Inferior parietal cortex (tissue), 1 donor: Measurements from ENCODE around the gene DGKI.

Experiments
- DNase-seq: peaks from one replicate; pipeline ENCODE4 v3.0.0-alpha.2; 2016; ENCODE audit errors: extremely low spot score

DGKI gene

DNA sequence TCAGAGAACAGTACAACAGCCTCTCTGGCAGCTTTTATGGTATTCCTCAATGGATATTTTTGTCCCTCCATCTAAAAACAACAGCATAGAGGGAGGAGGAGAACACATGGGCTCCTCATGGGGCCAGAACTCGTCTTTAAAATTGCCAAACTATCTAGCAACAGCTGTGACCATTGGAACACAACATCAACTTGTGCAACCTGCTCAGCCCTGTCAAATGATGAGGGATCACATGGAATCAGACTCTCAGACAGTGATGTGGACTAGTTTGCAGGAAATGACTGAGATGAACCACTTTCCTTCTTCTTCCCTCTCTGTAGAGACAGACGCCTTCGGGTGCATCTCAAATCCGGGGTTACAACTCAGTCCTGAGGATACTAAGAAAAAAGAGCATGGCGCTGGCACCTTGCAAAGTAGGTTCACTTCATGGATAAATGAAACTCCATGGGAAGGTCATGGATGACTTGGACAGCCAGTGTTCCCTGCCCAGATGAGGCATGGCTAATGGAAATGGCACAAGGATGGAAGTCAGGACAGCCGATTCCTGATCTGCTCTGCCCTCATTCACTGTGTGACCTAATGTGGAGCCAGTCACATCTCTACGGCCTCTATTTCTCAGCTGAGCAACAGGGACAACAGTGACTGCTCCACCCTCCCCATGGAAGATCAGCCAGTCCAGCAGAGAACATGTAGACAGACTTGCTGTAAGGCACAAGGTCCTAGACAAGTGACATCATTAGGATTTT, 24.6 kb upstream of the DGKI start:
- DNase-seq, result no peak

DNA sequence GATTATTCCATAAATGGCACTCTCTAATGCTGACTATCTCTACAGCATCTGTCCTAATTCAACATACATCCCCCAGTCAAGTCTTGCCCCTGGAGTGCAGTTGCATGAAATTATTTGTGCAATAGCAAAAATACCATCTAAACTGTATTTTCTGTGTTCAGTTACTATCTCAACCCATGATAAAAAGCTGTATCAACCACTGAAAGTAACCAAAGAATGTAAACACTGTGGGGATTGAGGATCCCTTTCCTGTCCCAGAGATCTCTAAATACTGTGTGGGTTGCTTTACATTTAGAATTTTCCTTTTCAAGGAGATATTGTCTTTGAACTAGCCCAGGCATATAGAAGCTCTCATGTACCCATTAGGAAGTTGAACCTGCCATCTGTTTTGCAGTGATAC, 23.9 kb upstream of the DGKI start:
- DNase-seq, result no peak

GRCh38 chr7:137870078-137870477, 23.3 kb upstream of the DGKI start:
- DNase-seq, result no peak

DNA sequence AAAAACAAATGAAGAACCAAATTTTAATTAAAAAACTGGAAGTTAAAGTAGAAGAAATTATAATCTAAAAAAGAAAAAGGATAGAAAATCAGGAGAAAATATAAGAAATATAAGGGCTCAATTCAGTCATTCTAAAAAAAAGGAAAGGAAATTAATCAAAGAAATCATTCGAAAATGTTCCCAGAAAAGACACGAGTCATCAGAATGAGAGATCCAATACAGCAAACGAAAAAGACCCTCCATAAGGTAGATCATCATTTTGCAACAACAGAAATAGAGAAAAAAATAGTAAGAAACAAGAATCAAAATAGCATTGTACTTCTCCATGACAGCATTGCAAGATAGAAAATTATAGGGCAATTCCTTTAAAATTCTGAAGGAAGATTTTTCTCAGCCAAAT, 22.5 kb upstream of the DGKI start:
- no peak for DNase-seq

GRCh38 chr7:137867289-137867688, 20.5 kb upstream of the DGKI start:
- no peak for DNase-seq

- DNase-seq, result no peak
These were observed 19.0 kb upstream of the DGKI start for GRCh38 chr7:137865764-137866163.

- DNase-seq, result no peak
These were observed 16.2 kb upstream of the DGKI start for GRCh38 chr7:137862964-137863363.

DNA sequence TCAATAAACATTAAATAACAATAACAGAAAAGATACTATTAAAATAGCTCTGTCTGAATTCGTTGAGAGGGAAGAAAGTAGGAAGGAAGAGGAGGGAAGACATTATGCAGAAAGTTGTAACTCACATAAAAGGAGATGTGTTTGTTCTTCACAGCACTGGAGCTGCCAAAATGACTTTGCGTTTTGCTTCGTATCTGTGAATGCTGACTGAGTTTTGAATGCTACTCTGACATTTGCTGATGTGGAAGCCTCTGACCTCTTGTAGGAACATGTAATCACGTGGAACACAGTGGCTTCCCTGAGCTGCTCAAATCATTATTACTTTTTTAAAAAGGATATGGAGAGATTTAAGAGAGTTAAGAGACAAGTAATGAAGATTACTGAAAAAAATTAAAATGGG, 15.6 kb upstream of the DGKI start:
- DNase-seq, result no peak

DNA sequence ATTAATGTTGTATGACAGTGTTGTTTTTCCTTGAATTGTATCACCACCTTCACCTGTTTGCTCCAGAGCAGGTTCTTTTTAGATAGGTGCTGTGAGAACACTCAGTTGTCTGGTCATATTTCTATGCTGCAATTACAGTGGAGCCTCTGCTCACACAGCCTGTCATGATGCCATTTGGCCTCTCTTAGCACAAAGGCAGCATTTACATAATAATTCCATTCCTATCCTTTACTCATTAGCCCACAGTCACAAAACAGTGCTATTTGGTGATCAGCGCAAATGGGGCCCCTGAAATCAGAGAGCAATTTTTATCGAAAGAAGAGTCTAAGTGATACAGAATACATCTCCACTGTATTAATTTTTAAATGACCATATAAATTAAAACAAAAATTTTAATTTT, 13.8 kb upstream of the DGKI start:
- DNase-seq, result no peak

GRCh38 chr7:137853053-137853452, 6.3 kb upstream of the DGKI start:
- DNase-seq, result no peak

GRCh38 chr7:137852108-137852507, 5.3 kb upstream of the DGKI start:
- no peak for DNase-seq

GRCh38 chr7:137850972-137851945, 4.5 kb upstream of the DGKI start:
- no peak for DNase-seq

DNA sequence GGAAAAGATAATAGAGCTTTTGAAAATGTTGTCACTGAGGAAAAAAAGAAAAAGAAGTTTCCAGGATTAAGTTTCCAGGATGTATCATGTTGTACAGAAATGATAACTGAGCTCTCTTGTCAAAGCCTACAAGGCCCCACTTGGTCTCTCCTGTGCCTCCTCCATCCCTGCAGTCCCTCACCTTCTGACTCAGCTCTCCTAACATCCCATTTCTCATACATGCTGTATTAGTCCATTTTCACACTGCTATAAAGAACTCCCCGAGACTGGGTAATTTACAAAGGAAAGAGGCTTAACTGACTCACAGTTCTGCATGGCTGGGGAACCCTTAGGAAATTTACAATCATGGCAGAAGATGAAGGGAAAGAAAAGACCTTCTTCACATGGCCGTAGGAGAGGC, 3.8 kb upstream of the DGKI start:
- no peak for DNase-seq

GRCh38 chr7:137848095-137848494, 1.3 kb upstream of the DGKI start:
- no peak for DNase-seq

- peak; percentile 45 for DNase-seq
These were observed 835 bp upstream of the DGKI start for GRCh38 chr7:137847568-137848050.

DNA sequence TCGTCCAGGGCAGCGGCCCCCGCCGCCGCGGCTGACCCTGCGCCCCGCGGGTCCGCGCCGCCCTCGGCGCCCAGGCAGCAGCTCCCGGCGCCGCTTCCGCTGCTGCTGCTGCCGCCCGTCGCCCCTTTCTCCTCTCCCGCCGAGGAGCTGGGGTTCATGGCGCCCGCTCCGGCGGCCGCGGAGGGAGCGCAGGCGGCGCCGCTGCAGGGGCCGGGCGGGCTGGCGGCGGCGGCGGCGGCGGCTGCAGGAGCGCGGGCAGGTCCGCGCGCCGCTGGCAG, 286 bp downstream of the DGKI start:
- no peak for DNase-seq

DNA sequence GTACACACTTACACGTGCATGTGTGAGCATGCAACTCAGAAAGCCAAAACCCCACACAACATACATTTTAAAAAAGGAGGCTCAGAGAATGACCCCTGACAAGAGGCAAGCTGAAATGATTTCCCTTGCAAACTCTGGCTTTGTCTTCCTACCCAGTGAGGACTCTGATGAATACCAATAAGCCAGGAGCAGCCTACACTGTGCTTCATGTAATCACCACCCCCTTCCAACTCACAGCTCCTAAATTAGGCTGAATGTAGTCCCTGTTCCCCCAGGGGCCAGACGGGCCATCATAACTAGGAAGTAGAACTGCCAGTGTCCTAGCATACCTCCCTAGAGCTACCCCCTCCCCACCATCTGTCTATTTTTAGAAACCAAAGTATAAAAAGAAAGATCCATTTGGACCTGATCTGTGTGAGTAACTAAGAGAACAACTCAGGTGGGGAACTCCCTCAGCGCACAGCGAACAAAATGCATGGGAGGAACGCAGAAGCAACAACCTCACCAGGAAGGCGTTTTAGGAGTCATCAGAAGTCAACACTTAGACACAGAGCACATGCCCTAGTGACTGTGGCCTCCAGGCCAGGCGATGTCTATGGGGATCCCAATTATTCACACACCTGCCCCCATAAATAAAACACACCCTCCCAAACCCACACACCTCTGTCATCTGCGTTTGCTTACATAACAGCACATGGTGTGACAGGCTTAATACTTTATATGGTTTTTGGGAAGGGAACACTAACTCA, 1.9 kb downstream of the DGKI start:
- peak; percentile 15 for DNase-seq

DNA sequence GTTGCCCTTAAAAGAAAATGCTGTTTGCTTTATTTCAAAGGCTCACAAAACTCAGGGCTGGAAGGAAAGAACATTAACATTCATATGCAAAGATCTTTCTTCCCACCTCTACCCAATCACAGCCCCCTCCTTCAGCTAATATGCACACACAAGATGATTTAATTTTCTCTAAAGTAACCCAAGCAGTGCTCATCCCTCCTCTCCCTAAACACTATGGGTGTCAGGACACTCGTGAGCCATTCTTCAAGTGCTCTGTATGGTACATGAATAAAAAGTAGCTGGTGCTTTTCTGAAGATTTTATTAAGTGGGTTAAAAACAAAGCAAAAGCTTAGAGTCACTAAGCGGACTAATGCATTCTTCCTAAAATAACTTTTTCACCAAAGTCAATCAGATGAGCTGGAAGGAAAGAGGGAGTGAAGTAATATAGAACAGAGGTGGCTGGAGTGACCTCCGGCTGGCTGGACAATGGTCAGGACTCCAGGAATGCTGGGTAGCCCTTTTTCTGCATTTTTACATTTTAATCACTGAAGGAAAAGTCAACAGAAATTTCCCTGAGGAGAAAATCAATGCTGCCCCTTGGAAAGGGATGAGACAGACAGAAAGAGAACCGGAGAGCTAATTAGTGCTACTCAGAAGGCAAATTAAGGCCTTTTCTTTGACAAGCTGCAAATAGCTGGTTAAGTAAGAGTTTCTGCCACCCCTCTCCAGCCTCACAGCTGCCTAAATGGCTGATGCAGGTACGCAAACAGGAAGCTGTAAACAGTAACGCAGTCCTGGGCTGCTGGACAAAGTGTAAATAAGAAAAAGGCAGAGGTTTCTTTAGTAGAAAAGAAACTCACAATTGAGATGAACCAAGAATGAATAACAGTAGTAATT, 6.6 kb downstream of the DGKI start:
- DNase-seq, result no peak

DNA sequence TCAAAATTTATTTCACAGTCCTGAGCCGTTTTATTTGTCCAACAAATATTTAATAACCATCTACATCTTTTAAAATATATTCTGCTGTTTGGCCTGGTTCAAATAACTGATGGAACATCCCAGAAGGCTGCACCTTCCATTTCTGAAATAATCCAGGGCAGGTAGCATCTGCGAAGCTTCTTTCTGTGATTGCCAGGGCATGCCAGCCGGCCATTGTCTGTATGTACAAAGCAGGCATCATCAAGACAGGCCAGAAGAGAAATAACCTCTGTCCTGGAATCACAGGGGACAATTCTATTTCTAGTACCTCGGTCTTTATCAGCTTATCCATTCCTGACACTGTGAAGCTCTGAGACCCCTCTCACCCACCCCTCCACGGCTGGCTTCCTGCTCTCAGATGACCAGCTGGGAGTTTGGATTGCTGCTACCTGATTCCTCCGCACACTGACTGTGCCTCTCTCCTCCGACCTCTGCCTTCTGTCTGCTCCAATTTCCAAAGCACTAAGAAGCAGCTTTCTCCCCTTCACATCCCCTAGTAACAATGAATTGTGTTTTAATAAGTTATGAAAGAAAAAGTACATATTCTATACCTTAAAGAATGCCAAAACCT, 8.0 kb downstream of the DGKI start:
- DNase-seq, result no peak

- DNase-seq, result no peak
These were observed 10.2 kb downstream of the DGKI start for GRCh38 chr7:137836541-137836940.

DNA sequence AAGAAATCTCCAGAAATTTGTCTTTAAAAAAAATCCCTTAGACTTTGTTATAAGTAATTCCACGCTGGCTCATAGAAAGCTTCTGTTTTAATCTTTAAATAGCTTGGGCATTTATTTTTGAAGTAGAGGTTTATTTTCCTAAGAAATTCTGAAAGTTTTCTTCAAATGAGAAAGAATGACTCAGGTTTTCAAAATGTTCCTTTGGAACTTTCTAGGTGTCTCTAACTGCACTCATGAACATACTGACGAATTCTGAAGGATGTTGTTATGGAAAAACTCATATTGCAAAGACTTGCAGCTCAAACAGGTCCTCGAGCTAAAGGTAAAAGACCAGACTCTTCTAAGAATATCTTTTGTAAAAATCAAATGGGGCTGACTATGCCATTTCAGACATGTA, 10.7 kb downstream of the DGKI start:
- DNase-seq, result no peak
